HepG2 (cell line): ENCODE results near the gene CEACAM8. TPM values are rescaled to one million over a fixed set of nuclear protein-coding genes. Genes with fewer than 3 reads are reported as not detected.

Experiments
- ATAC-seq: fragments of 200-7000 bp; cut with Tn5 transposase; 3 replicates; pipeline ENCODE4 v1.9.1; 2020; ENCODE audit warnings: mild to moderate bottlenecking, moderate library complexity
- BruUV-seq: library from RNA; stranded (reverse); fragments of 400-500 nt; replicated peaks from 2 replicates; lab custom pipeline; 2021; lab: Mats Ljungman, UMichigan
- CTCF ChIA-PET: fragments of 300-600 bp; formaldehyde crosslinking; extraction: SDS; loops from one replicate; lab custom pipeline; 2021; ENCODE audit warnings: low total read pairs, inconsistent platforms, low intra/inter-chr PET ratio; lab: Yijun Ruan, JAX
- POLR2A ChIA-PET: fragments of 350-600 bp; sonication (Branson Sonifier 250); formaldehyde crosslinking; loops from one replicate; lab custom pipeline; 2020; ENCODE audit warnings: antibody characterized with exemption, inconsistent platforms; lab: Yijun Ruan, JAX
- DNase-seq: peaks from one replicate; pipeline ENCODE4 v3.0.0-alpha.2; 2015; ENCODE audit warnings: low spot score
- FAIRE-seq: peaks from 3 replicates; lab custom pipeline; 2011; peaks lifted over from hg19 to GRCh38; lab: Jason Lieb, UNC
- H2AFZ ChIP-seq: one replicate; pipeline ENCODE4 v1.6.1; 2011; ENCODE audit warnings: low read length, inconsistent platforms
- H3K27ac ChIP-seq: fragments of 300-600 bp; 3 replicates; pipeline ENCODE4 v1.8.0; 2011; ENCODE audit warnings: mixed run types, mild to moderate bottlenecking, mixed read lengths, low read length, inconsistent platforms; ENCODE audit not compliant: insufficient read depth; ENCODE audit errors: extremely low read length
- H3K27me3 ChIP-seq, 2 experiments: fragments of 200-600 bp in 1 of 2; 2 replicates in 1 of 2; 3 replicates in 1 of 2; pipeline versions ENCODE4 v1.6.0 to v1.8.0; 2011; ENCODE audit warnings: low read length in 2 of 2, mild to moderate bottlenecking in 2 of 2, moderate library complexity in 2 of 2, inconsistent platforms in 1 of 2; ENCODE audit not compliant: insufficient read depth in 2 of 2, control insufficient read depth in 1 of 2
- H3K36me3 ChIP-seq, 2 experiments: fragments of 200-600 bp in 1 of 2; replicated peaks in 1 of 2; 2 replicates in 1 of 2; 3 replicates in 1 of 2; pipeline versions ENCODE4 v1.5.1 to v1.8.0; 2011; ENCODE audit warnings: low read length in 2 of 2, inconsistent platforms in 1 of 2; ENCODE audit not compliant: insufficient read depth in 2 of 2, control insufficient read depth in 1 of 2
- H3K4me1 ChIP-seq: 2 replicates; pipeline ENCODE4 v1.5.1; 2012; ENCODE audit warnings: low read length, inconsistent platforms; ENCODE audit not compliant: insufficient read depth
- H3K4me2 ChIP-seq: 2 replicates; pipeline ENCODE4 v1.6.0; 2011; ENCODE audit warnings: low read depth, low read length, inconsistent platforms
- H3K4me3 ChIP-seq, 3 experiments: fragments of 200-600 bp in 1 of 3; sonication (generic), shearing (Covaris generic) in 1 of 3; replicated peaks in 1 of 3; 2 replicates each; pipeline ENCODE4 v1.5.1; 2011 to 2016; ENCODE audit warnings: low read length in 3 of 3, inconsistent platforms in 2 of 3, low read depth in 2 of 3, mild to moderate bottlenecking in 2 of 3, control low read depth in 1 of 3, mixed read lengths in 1 of 3; ENCODE audit not compliant: insufficient read depth in 1 of 3
- H3K79me2 ChIP-seq: one replicate; pipeline ENCODE4 v1.6.1; 2011; ENCODE audit warnings: low read length, inconsistent platforms; ENCODE audit not compliant: insufficient read depth
- H3K9ac ChIP-seq: 2 replicates; pipeline ENCODE4 v1.6.0; 2011; ENCODE audit warnings: mild to moderate bottlenecking, low read depth, low read length, inconsistent platforms; ENCODE audit not compliant: insufficient read depth
- H3K9me3 ChIP-seq: 2 replicates; pipeline ENCODE4 v1.5.1; 2012; ENCODE audit warnings: mild to moderate bottlenecking, low read length
- H4K20me1 ChIP-seq: 2 replicates; pipeline ENCODE4 v1.6.0; 2011; ENCODE audit warnings: inconsistent platforms, mild to moderate bottlenecking, low read length, moderate library complexity; ENCODE audit not compliant: insufficient read depth
- ARNTL ChIP-seq: sonication (generic); formaldehyde crosslinking; IDR thresholded peaks from 2 replicates; pipeline ENCODE4 v1.4.0; 2020; ENCODE audit warnings: mild to moderate bottlenecking, missing genetic modification reagents
- BHLHE40 ChIP-seq: IDR thresholded peaks from 2 replicates; pipeline ENCODE4 v1.6.1; 2011; ENCODE audit warnings: low read length, improper control_type of control experiment
- MIER2 ChIP-seq: IDR thresholded peaks from 2 replicates; pipeline ENCODE4 v1.6.1; 2016; ENCODE audit warnings: missing biosample characterization, missing genetic modification reagents
- NR2F6 ChIP-seq, 2 experiments: IDR thresholded peaks; 2 replicates each; pipeline ENCODE4 v1.6.1; 2016; ENCODE audit warnings: antibody characterized with exemption in 1 of 2, mild to moderate bottlenecking in 1 of 2
- PHB2 ChIP-seq: fragments of 450-650 bp; IDR thresholded peaks from 2 replicates; pipeline ENCODE4 v1.6.1; 2018; ENCODE audit not compliant: partially characterized antibody
- XRCC5 ChIP-seq: fragments of 200-400 bp; formaldehyde crosslinking; optimal IDR thresholded peaks from 2 replicates; pipeline ENCODE3; 2017; ENCODE audit warnings: mild to moderate bottlenecking, low read length
- ZMAT3 ChIP-seq: sonication (generic); formaldehyde crosslinking; conservative IDR thresholded peaks from 2 replicates; pipeline ENCODE4 v1.7.0; 2021; ENCODE audit warnings: missing genetic modification reagents
- ZNF441 ChIP-seq: sonication (generic); formaldehyde crosslinking; IDR thresholded peaks from 2 replicates; pipeline ENCODE4 v1.7.0; 2021; ENCODE audit warnings: missing genetic modification reagents, borderline replicate concordance
- ZNF550 ChIP-seq: sonication (generic); formaldehyde crosslinking; IDR thresholded peaks from 2 replicates; pipeline ENCODE4 v1.4.0; 2020; ENCODE audit warnings: mild to moderate bottlenecking, missing genetic modification reagents, borderline replicate concordance
- ZSCAN12 ChIP-seq: sonication (generic); formaldehyde crosslinking; IDR thresholded peaks from 2 replicates; pipeline ENCODE4 v1.9.0; 2021; ENCODE audit warnings: mild to moderate bottlenecking, missing genetic modification reagents
- WGBS: methylation state at CpG from one replicate; pipeline ENCODE4 v1.1.6; 2017; ENCODE audit warnings: low lambda C conversion rate; 5-methylcytosine and 5-hydroxymethylcytosine counted together
- in situ Hi-C: cut with HindIII; loops from 2 replicates; pipeline ENCODE4 v1.10.0; 2017; ENCODE audit warnings: low pct_unique_long_range_greater_than_20kb; ENCODE audit not compliant: extremely low pct_ligation_motif_present
- intact Hi-C: fragments of 100-400 bp; cut with micrococcal nuclease; formaldehyde crosslinking; loops from one replicate; pipeline ENCODE4 v1.10.0; 2022; ENCODE audit not compliant: unreplicated experiment
- polyA plus RNA-seq, 8 experiments: library from polyadenylated mRNA; depleted of rRNA in 3 of 8; stranded (reverse) in 7 of 8; unstranded in 1 of 8; fragments of >200 nt; fragmentation: Illumina TruSeq in 4 of 8; extraction: Trizol in 4 of 8; gene quantifications; 2 replicates each; pipeline versions ENCODE4 v1.2.1 to v1.2.3, GENCODE V29; 2011 to 2016; ENCODE audit warnings: low read depth in 4 of 8, missing spikeins in 1 of 8, mixed read lengths in 1 of 8; ENCODE audit not compliant: insufficient read depth in 1 of 8
- total RNA-seq, 5 experiments: library from RNA; depleted of rRNA; stranded (reverse); fragments of >200 nt; fragmentation: Illumina TruSeq; extraction: Trizol; gene quantifications; 2 replicates each; pipeline ENCODE4 v1.2.3, GENCODE V29; 2016; ENCODE audit warnings: low read depth in 1 of 5
- TF ChIP-seq, protein P1 (sequence below): sonication (generic); formaldehyde crosslinking; IDR thresholded peaks from 2 replicates; pipeline ENCODE4 v1.4.0; 2020; ENCODE audit warnings: mild to moderate bottlenecking, missing genetic modification reagents
- TF ChIP-seq, protein P2 (sequence below): fragments of 450-650 bp; IDR thresholded peaks from 2 replicates; pipeline ENCODE4 v1.6.1; 2016

CEACAM8 gene
- total and polyA plus RNA-seq, 2 of the 13 experiments (the other 11 are each of a cell fraction or from before 2014, with no cell fraction given): not detected

DNA sequence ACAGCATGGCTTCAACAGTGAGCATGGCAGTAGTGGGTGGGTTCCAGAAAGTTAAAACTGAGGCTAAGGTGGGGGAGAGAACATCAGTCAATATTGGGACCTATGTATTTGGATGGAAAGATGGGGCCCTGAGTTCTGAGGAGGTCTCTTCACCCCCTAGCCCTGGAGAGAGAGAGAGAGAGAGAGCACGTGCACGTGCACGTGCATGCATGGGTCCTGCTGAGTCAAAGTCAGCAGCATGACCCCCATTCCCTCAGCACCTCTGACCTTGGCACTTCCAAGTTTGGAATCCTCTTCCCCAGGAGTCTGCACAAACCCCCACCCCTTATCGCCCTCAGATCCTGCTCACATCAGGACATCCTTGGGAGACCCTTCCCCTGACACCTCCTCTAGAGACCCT is 34.0 kb downstream of the CEACAM8 start:
- intact Hi-C loops: no loop called here
- ChIA-PET POLR2A (no interaction called here), CTCF (no interaction called here)
- H3K9ac ChIP-seq: no peak overlapping the region
- BruUV-seq: no TSS peak
- H3K36me3 ChIP-seq: no peaks in the 10 kb centered on the region
- no peak overlapping the region for H2AFZ ChIP-seq
- no peaks in the 10 kb centered on the region for H3K79me2 ChIP-seq
- no peak for FAIRE-seq
- H3K9me3 ChIP-seq: peaks cover 9% of the 10 kb centered on the region; the same call in 1 of the 2 replicates
- ATAC-seq: no peak
- no peak overlapping the region for H3K4me2 ChIP-seq
- DNase-seq: no peak
- no peak overlapping the region for H3K27ac ChIP-seq
- no peak overlapping the region for H3K4me3 ChIP-seq
- in situ Hi-C loops: no loop called here
- peaks cover 2 to 12% of the 10 kb centered on the region in 2 experiments; a peak in 4 of 5 replicates for H3K27me3 ChIP-seq
- 7% methylated on average over 4 of the region's 4 CpGs for WGBS
- peaks cover 67% of the 10 kb centered on the region for H3K4me1 ChIP-seq
- TF ChIP-seq, protein P1, sequence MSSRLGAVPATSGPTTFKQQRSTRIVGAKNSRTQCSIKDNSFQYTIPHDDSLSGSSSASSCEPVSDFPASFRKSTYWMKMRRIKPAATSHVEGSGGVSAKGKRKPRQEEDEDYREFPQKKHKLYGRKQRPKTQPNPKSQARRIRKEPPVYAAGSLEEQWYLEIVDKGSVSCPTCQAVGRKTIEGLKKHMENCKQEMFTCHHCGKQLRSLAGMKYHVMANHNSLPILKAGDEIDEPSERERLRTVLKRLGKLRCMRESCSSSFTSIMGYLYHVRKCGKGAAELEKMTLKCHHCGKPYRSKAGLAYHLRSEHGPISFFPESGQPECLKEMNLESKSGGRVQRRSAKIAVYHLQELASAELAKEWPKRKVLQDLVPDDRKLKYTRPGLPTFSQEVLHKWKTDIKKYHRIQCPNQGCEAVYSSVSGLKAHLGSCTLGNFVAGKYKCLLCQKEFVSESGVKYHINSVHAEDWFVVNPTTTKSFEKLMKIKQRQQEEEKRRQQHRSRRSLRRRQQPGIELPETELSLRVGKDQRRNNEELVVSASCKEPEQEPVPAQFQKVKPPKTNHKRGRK: no peak
- TF ChIP-seq ZSCAN12 (CRISPR knock-in tag) (no peak), ZNF550 (CRISPR knock-in tag) (no peak), ZNF441 (CRISPR knock-in tag) (no peak), ZMAT3 (CRISPR knock-in tag) (no peak), PHB2 (no peak), XRCC5 (no peak), BHLHE40 (peak; percentile 82), ARNTL (CRISPR knock-in tag) (peak; percentile 73), MIER2 (CRISPR knock-in tag) (no peak), NR2F6 (IDR thresholded peaks at IDR 0.05) (no peak), NR2F6 (CRISPR knock-in tag; IDR thresholded peaks at IDR 0.05) (no peak)
- TF ChIP-seq, protein P2, sequence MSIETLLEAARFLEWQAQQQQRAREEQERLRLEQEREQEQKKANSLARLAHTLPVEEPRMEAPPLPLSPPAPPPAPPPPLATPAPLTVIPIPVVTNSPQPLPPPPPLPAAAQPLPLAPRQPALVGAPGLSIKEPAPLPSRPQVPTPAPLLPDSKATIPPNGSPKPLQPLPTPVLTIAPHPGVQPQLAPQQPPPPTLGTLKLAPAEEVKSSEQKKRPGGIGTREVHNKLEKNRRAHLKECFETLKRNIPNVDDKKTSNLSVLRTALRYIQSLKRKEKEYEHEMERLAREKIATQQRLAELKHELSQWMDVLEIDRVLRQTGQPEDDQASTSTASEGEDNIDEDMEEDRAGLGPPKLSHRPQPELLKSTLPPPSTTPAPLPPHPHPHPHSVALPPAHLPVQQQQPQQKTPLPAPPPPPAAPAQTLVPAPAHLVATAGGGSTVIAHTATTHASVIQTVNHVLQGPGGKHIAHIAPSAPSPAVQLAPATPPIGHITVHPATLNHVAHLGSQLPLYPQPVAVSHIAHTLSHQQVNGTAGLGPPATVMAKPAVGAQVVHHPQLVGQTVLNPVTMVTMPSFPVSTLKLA: peak; percentile 80
- H4K20me1 ChIP-seq: no peaks in the 10 kb centered on the region
